Embryonic facial prominence (tissue), 1 donor: ENCODE measurements around the gene LRRD1.
"Not testable (repeated sequence)": the region's sequence is repeated elsewhere in the genome, so short reads cannot be mapped to it uniquely, and the experiment has no call there.

Experiments used
- DNase-seq: peaks from one replicate; pipeline ENCODE4 v3.0.0-alpha.2; 2016; ENCODE audit errors: extremely low spot score

LRRD1 gene

DNA sequence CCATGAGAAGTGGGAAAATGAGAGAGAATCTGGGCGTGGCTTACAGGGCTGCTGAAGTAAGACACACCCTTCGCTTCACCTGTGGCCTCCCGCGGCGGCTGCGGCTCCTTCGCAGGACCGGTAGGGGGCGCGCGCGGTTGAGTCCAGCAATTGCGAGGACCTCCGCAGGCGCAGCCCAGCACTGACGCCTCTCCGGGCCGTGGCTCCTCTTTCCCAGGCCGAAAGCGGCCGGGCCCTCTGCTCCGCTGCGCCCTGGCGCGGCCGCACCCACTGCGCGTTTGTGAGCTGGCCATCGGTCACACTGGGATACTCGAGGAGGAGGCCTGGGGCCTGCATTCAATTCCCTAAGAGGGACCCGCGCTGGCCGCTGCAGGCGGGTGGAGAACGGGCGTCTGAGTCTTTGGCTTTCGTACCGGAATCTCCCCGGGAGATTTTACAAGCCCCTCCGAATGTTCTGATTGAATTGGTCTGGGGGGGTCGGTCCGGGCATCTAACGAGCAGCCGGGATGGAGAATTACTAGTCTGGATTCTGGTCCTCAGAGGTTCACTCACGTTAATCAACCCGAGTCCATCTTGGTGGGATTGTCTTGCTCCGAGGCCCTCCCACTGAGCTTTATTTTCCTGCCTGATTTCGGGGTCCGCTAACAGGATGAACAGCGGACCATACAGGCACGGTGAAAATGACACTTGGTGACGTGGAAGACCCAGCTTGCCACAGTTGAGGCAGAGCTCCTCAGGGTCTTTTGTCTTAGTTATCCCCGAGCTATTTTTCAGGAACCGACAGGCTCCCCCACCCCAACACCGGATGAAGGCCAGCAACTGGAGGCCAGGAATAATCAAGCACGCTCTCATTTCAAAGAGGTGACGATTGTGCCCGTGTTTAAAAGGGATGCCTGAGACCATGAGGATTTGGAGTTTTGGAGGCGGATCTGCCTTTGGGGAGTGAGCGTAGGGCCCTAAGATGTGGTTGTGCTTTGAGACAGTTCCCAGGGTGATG is at the start of gene LRRD1:
Gene LRRD1 (minus strand): TSS at position 215 of the 997 bp plus-strand sequence. CDS start 13,940 bp downstream, outside the sequence.
- peak; percentile 48 for DNase-seq

DNA sequence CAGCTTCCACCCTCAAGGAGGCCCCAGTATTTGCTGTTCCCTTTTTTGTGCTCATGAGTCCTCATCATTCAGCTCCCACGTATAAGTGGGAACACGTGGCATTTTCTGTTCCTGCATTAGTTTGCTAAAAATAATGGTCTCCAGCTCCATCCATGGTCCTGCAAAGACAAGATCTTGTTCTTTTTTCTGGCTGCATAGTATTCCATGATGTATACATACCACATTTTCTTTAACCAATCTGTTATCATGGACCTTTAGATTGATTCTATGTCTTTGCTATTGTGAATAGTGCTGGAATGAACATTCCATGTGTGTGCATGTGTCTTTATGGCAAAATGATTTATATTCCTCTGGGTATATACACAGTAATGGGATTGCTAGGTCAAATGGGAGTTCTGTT is 49.8 kb upstream of the LRRD1 start:
- no peak for DNase-seq

DNA sequence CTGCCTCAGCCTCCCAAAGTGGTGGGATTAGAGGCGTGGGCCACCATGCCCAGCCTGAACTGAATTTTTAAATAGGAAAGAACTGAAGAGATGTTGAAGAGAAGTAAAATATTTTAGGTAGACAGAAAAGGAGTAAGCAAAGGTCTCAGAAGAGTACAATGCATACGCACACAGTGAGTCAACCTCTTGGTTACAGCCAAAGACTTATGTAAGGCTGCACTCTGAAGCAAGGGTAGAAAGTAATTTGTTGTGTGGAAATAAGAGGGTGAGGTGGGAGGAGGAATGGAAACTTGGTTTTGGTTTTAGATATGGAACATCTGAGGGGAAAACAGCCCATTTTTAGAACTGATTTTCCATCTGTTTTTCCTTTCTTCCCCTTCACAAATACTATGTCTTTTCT is 49.2 kb upstream of the LRRD1 start:
- DNase-seq = no peak

DNA sequence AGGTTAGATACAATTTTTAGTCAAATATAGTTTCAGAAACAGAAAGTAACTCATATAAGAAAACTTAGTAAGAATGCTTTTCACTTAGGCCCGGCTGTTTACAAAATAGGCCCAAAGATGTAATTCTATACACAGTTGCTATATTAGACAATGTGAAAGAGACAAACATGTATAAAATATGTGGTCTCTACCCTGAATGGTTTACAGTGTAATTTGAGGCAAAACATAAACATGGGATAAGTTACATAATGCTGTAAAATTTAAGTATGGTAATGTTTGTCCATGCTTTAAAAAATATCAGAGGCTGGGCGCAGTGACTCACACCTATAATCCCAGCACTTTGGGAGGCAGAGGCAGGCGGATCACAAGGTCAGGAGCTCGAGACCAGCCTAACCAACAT is 48.0 kb upstream of the LRRD1 start:
- DNase-seq = no peak

DNA sequence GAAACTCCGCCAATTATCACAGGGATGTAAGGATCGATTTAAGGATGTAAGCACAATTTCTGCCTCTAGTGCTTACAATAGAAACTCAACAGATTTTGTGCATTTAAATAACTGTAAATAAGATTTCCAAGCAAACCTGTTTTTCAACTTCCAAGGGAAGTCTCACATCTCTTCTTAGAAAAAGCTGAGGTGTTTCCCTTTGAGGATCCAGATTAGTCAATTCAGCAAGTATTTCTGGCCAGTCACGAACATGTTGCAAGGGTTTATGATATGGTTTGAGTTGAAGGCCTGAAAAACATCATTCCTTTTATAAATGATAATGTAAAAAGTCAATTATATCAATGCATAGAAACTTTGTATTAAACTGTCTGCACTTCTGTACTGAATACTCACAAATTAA is 42.8 kb upstream of the LRRD1 start:
- DNase-seq = no peak

DNA sequence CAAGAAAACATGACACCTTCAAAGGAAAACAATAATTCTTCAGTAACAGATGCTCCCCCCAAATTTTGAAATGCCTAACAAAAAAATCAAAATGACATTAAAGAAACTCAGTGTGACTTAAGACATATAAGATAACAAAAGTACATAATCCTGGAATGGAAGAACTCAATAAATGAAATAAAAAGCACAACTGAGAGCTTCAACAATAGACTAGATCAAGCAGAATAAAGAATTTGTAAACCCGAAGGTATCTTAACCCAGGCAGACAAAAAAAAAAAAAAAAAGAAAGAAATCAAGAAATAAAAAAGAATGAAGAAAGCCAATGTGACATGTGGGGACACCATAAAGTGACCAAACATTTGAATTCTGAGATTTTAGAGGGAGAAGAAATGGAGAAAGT is 27.7 kb upstream of the LRRD1 start:
- no peak for DNase-seq

DNA sequence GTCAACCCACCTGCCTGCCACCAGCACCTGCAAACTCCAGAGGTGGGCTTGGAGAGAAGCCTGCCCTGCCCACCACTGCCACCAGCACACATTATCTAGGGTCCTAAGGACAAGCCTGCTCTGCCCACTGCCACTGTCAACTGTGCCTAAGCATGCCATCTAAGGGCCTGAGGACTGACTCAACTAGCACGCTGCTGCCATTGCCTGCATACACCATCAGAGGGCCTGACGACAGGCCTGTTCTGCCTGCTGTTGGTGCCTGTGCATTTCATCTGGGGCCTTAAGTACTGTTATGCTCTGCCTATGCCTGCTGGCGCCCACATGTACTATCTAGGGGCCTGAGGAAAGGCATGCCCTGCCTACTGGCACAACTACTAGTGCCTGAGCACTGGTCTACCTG is 27.0 kb upstream of the LRRD1 start:
- no peak for DNase-seq

DNA sequence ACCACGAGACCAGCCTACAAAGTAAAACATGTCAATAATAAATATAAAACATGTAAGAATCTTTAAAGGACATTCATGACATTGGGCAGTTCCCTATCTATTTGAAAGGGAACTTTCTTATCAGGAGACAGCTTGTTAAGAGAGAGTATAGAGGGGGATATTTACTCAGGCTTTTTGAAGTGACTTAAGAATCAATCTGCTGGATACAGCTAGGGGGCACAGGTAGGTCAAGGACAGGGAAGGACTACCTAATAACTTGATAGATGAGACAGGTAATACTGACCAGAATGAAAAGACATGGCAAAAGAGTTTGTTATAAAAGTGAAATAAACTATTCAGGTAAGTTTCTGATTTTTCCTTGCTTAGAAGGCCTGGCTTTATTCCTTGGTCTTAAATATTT is 21.8 kb upstream of the LRRD1 start:
- DNase-seq = no peak

DNA sequence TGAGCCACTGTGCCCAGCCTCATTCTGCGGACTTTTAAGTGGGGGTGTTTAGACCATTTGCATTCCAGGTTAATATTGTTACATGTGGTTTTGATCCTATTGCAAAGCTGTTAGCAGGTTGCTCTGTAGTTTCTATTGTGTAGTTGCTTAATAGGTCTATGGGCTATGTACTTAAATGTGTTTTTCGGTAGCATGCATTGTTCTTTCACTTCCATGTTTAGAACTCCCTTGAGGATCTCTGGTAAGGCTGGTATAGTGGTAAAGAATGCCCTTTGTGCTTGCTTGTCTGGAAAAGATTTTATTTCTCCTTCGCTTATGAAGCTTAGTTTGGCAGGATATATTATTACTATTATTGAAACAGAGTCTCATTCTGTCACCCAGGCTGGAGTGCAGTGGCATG is 13.4 kb upstream of the LRRD1 start:
- no peak for DNase-seq

DNA sequence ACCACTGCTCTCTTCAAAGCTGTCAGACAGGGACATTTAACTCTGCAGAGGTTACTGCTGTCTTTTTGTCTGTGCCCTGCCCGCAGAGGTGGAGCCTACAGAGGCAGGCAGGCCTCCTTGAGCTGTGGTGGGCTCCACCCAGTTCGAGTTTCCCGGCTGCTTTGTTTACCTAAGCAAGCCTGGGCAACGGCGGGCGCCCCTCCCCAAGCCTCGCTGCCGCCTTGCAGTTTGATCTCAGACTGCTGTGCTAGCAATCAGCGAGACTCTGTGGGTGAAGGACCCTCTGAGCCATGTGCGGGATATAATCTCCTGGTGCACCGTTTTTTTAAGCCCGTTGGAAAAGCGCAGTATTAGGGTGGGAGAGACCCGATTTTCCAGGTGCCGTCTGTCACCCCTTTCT is 10.3 kb upstream of the LRRD1 start:
- DNase-seq = not testable (repeated sequence)

DNA sequence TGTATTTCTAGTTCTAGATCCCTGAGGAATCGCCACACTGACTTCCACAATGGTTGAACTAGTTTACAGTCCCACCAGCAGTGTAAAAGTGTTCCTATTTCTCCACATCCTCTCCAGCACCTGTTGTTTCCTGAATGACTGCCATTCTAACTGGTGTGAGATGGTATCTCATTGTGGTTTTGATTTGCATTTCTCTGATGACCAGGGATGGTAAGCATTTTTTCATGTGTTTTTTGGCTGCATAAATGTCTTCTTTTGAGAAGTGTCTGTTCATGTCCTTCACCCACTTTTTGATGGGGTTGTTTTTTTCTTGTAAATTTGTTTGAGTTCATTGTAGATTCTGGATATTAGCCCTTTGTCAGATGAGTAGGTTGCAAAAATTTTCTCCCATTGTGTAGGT is 5.4 kb upstream of the LRRD1 start:
- not testable (repeated sequence) for DNase-seq

DNA sequence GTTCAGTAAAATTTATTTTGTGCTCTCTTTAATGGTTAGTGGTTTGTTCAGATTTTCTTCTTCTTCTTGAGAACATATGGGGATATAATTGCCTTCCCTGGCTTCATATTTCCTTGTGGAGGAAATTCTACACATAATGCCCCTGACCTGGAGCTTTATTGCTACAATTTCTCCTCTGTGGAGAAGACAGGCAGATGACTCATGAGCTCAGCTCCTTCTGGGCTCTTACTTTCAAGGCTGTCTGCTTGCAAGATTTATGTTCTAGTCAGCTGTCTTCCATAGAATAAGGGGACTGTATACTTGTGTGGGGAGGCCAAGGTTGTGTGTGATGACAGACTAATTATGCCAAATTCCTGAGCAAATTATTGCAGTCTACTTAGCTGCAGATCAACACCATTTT is 1.6 kb downstream of the LRRD1 start:
- DNase-seq = no peak

DNA sequence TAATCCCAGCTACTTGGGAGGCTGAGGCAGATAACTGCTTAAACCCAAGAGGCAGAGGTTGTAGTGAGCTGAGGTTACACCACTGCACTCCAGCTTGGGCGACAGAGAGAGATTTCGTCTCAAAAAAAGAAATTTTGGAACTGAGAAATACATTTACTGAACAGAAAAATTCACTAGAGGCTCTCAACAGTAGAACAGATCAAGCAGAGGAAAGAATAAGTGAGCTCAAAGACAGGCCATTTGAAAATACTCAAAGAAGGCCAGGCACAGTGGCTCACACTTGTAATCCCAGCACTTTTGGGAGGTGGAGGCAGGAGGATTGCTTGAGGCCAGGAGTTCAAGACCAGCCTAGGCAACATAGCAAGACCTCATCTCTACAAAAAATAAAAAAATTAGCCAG is 9.4 kb downstream of the LRRD1 start:
- not testable (repeated sequence) for DNase-seq

DNA sequence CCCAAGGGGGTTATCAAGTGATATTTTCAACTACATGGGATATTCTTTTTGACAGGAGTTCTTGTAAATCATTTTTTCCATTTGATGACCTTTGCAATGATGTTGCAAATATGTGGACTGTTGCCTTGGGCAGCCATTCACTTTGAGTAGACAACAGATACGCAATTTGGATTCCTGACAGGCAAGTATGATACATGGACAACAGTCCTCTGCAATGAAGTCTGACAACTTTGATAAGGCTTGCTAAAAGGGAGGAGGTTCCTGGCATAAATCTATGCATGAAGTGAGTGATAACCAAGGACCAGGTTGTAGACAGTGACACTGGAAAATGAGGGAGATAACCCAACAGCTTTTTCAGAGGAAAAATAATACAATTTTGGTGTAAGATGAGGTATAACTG is 17.7 kb downstream of the LRRD1 start:
- no peak for DNase-seq

DNA sequence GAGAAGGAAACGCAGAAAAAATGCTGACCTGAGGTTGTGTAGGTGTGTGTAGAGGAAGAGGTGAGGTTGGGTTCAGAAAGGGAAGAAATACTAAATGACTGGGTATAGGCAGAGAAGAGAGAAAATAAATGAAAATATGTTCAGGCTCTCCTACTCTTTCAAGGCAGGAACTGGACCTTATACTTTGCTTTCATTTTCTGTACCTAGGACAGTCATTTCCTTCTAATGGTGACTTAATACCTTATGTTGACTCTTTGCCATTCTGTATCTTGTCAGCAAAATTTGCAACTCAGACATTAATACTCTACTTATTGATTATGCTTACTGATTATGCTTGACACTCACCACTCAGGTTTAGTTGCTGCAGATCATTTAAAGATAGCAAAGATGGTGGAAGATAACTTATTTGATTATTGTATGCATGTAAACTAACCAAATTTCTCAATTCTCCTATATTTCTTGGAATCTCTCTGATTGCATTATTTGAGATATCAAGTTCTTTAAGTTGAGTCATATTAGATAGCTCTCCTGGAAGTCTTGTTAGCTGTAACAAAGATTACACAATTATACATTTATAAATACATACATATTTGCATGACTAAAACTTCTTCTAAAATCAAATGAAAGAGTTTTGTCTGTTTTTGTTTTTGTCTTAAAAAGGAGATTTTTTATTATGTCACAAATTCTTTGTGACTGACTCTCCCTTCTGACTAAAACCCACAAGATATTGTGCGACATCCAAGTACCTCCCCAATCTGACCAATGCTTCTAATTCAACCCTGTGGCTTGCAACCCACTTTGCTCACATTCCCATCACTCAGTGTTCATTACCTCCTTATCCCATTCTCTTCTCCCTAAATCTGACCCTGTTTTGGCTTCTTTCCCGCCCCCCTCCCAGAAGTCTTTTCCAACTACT is 20.0 kb downstream of the LRRD1 start:
- DNase-seq = no peak

DNA sequence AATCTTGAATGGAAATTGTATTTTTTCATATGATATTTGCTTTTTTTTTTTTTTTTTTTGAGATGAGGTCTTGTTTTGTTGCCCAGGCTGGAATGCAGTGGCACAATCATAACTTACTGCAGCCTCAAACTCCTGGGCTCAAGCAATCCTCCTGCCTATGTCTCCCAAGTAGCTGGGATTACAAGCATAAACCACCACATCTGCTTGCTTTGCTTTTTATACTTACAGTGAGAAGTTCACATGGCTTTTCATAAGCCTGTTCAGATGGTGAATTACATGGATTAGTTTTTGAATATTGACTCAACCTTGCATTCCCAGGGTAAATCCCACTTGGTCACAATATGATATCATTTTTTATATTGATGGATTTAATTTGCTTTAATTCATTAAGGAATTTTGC is 22.0 kb downstream of the LRRD1 start:
- DNase-seq = no peak

DNA sequence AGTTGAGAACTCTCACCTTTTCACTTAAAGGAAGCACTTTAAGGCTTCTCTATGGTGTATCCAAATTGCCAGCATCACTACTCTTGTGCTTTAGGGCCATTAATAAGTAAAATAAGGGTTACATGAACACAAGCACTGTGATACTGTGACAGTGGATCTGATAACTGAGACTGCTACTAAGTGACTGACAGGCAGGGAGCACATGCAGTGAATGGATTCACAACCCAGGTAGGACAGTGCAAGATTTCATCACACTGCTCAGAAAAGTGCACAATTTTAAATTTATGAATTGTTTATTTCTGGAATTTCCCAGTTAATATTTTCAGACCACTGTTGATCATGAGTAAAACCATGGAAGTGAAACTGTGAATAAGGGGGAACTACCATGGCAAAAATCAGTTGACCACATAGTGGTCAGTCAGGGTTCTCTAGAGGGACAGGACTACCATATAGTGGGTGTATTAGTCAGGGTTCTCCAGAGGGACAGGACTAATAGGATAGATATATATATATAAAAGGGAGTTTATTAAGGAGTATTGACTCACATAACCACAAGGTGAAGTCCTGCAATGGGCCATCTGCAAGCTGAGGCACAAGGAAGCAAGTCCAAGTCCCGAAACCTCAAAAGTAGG is 23.7 kb downstream of the LRRD1 start:
- no peak for DNase-seq

DNA sequence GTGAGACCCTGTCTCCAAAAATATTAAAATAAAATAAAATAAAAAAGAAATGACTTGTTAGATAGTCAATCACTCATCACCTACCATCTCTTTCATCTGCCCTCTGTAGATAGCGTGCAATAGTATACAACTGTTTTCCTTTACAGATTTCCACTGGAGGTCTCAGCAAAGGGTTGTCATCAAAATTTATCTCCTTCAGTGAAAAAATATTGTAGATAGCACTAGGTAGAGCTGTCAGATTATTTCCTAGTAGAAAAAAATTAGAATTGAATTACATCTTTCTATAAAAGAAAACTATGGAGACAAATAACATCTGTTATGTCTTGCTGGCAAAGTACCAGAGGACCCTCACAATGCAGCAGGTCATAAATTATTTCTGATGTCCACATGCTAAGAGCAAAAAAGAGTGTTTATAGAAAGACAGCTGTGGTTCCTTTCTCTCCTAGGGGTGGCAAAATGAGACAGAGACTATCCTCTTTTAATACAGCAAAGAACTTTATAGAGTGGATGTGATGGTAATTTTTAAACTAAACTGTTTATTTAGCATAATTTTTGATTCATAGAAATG is 28.4 kb downstream of the LRRD1 start:
- no peak for DNase-seq

DNA sequence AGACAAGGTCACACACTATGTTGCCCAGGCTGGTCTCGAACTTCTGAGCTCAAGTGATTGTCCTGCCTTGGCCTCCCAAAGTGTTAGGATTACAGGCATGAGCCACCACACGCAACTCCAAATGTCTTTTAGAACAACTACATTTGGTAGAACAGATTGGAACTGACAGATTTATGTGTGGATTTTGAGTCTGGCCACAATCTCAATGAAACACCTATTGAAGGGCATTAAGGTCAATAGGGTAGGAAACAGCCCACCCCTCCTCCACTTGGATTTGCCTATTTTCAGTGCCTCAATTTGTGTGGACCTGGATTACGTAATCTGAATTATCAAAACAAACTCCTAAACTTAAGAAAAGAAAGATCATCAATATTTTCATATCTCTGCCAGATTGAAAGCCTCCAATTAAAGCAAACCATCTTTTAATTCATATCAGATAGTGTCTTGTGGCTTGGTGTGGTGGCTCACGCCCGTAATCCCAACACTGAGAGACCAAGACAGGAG is 29.2 kb downstream of the LRRD1 start:
- DNase-seq = no peak

DNA sequence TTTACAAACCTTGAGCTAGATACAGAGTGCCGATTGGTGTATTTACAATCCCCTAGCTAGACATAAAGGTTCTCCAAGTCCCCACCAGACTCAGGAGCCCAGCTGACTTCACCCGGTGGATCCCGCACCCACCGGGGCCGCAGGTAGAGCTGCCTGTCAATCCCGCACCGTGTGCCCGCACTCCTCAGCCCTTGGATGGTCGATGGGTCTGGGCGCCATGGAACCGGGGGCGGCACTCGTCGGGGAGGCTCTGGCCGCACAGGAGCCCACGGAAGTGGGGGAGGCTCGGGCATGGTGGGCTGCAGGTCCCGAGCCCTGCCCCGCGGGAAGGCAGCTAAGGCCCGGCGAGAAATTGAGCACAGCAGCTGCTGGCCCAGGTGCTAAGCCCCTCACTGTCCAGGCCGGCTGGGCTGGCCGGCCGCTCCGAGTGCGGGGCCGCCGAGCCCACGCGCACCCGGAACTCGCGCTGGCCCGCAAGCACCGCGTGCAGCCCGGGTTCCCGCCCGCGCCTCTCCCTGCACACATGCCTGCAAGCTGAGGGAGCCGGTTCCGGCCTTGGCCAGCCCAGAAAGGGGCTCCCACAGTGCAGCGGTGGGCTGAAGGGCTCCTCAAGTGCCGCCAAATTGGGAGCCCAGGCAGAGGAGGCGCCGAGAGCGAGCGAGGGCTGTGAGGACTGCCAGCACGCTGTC is 35.6 kb downstream of the LRRD1 start:
- DNase-seq = not testable (repeated sequence)

DNA sequence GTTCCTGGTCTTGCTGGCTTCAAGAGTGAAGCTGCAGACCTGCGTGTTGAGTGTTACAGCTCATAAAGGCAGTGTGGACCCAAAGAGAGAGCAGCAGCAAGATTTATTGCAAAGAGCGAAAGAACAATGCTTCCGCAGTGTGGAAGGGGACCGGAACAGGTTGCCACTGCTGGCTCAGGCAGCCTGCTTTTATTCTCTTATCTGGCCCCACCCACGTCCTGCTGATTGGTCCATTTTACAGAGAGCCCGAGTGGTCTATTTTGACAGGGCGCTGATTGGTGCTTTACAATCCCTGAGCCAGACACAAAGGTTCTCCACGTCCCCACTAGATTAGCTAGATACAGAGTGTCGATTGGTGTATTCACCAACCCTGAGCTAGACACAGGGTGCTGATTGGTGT is 36.2 kb downstream of the LRRD1 start:
- not testable (repeated sequence) for DNase-seq
